H9 (cell line): ENCODE measurements around the gene ATP5MC2. TPM values are rescaled to one million over a fixed set of nuclear protein-coding genes. Genes with fewer than 3 reads are reported as not detected.

Experiments
- DNase-seq: peaks from one replicate; pipeline ENCODE4 v3.0.0-alpha.2; 2017
- H2AFZ ChIP-seq: one replicate; pipeline ENCODE4 v1.6.1; 2013; ENCODE audit warnings: mild to moderate bottlenecking, low read length, control low read depth, moderate library complexity
- H2AK5ac ChIP-seq: 2 replicates; pipeline ENCODE4 v1.6.1; 2013; ENCODE audit warnings: low read length, control low read depth, mixed read lengths; ENCODE audit not compliant: insufficient read length
- H2BK120ac ChIP-seq: one replicate; pipeline ENCODE4 v1.6.1; 2013; ENCODE audit warnings: low read depth, mild to moderate bottlenecking, low read length, control low read depth, inconsistent platforms; ENCODE audit not compliant: poor library complexity, severe bottlenecking
- H2BK12ac ChIP-seq: 2 replicates; pipeline ENCODE4 v1.6.1; 2013; ENCODE audit warnings: low read length, control low read depth, mixed read lengths, low read depth; ENCODE audit not compliant: insufficient read length
- H2BK15ac ChIP-seq: 2 replicates; pipeline ENCODE4 v1.6.1; 2013; ENCODE audit warnings: low read depth, low read length, control low read depth
- H2BK20ac ChIP-seq: one replicate; pipeline ENCODE4 v1.6.1; 2013; ENCODE audit warnings: low read depth, mild to moderate bottlenecking, low read length, control low read depth, inconsistent platforms; ENCODE audit not compliant: poor library complexity, severe bottlenecking
- H2BK5ac ChIP-seq: 2 replicates; pipeline ENCODE4 v1.6.1; 2013; ENCODE audit warnings: low read length, control low read depth, mixed read lengths; ENCODE audit not compliant: insufficient read length
- H3K14ac ChIP-seq: 2 replicates; pipeline ENCODE4 v1.6.1; 2013; ENCODE audit warnings: low read length, control low read depth; ENCODE audit not compliant: insufficient read depth
- H3K18ac ChIP-seq: 2 replicates; pipeline ENCODE4 v1.6.1; 2013; ENCODE audit warnings: low read depth, mild to moderate bottlenecking, mixed read lengths, low read length, control low read depth; ENCODE audit not compliant: insufficient read length
- H3K23ac ChIP-seq: 2 replicates; pipeline ENCODE4 v1.6.1; 2013; ENCODE audit warnings: low read length, control low read depth, mixed read lengths, low read depth; ENCODE audit not compliant: insufficient read length
- H3K23me2 ChIP-seq: 2 replicates; pipeline ENCODE4 v1.6.1; 2013; ENCODE audit warnings: low read depth, mild to moderate bottlenecking, mixed read lengths, low read length, control low read depth; ENCODE audit not compliant: insufficient read length, poor library complexity, severe bottlenecking
- H3K27ac ChIP-seq: 2 replicates; pipeline ENCODE4 v1.5.1; 2013; ENCODE audit warnings: low read length, control low read depth, mixed read lengths, low read depth; ENCODE audit not compliant: insufficient read length
- H3K27me3 ChIP-seq: 2 replicates; pipeline ENCODE4 v1.6.1; 2013; ENCODE audit warnings: low read length, control low read depth, inconsistent platforms; ENCODE audit not compliant: insufficient read depth
- H3K4ac ChIP-seq: 2 replicates; pipeline ENCODE4 v1.6.1; 2013; ENCODE audit warnings: low read depth, mild to moderate bottlenecking, control low read depth, inconsistent platforms, low read length, moderate library complexity
- H3K4me1 ChIP-seq: 2 replicates; pipeline ENCODE4 v1.6.1; 2013; ENCODE audit warnings: low read length, control low read depth, inconsistent platforms; ENCODE audit not compliant: insufficient read depth
- H3K4me2 ChIP-seq: 2 replicates; pipeline ENCODE4 v1.6.1; 2013; ENCODE audit warnings: low read length, control low read depth, mixed read lengths; ENCODE audit not compliant: insufficient read length, insufficient read depth
- H3K56ac ChIP-seq: 2 replicates; pipeline ENCODE4 v1.6.1; 2013; ENCODE audit warnings: low read depth, mild to moderate bottlenecking, mixed read lengths, low read length, control low read depth; ENCODE audit not compliant: insufficient read length
- H3K79me1 ChIP-seq: 2 replicates; pipeline ENCODE4 v1.6.1; 2013; ENCODE audit warnings: low read depth, mild to moderate bottlenecking, moderate library complexity, low read length, control low read depth, inconsistent platforms; ENCODE audit not compliant: insufficient read depth, poor library complexity, severe bottlenecking
- H3K79me2 ChIP-seq: 2 replicates; pipeline ENCODE4 v1.6.1; 2013; ENCODE audit warnings: low read length, control low read depth, inconsistent platforms; ENCODE audit not compliant: insufficient read depth
- H3K9ac ChIP-seq: 2 replicates; pipeline ENCODE4 v1.6.1; 2013; ENCODE audit warnings: low read length, control low read depth, mixed read lengths; ENCODE audit not compliant: insufficient read length; ENCODE audit errors: extremely low read depth
- H3K9me3 ChIP-seq: one replicate; pipeline ENCODE4 v1.6.1; 2013; ENCODE audit warnings: low read depth, low read length, inconsistent platforms; ENCODE audit not compliant: control insufficient read depth
- H3T11ph ChIP-seq: one replicate; pipeline ENCODE4 v1.6.1; 2013; ENCODE audit warnings: mild to moderate bottlenecking, low read length, control low read depth, inconsistent platforms
- H4K20me1 ChIP-seq: one replicate; pipeline ENCODE4 v1.6.1; 2013; ENCODE audit not compliant: control insufficient read depth, insufficient read length, insufficient read depth
- H4K5ac ChIP-seq: 2 replicates; pipeline ENCODE4 v1.6.1; 2013; ENCODE audit warnings: low read depth, mild to moderate bottlenecking, mixed read lengths, low read length, control low read depth; ENCODE audit not compliant: insufficient read length
- H4K8ac ChIP-seq: replicated peaks from 2 replicates; pipeline ENCODE4 v1.6.1; 2013; ENCODE audit warnings: low read length, control low read depth, mixed read lengths, low read depth; ENCODE audit not compliant: insufficient read length
- H4K91ac ChIP-seq: 2 replicates; pipeline ENCODE4 v1.6.1; 2013; ENCODE audit warnings: low read depth, mild to moderate bottlenecking, moderate library complexity, mixed read lengths, low read length, control low read depth; ENCODE audit not compliant: insufficient read length
- H3K27ac Mint-ChIP-seq, 3 experiments: 2 replicates in 2 of 3; 3 replicates in 1 of 3; pipeline ENCODE4 v1.8.0; 2020 to 2021; ENCODE audit warnings: mixed read lengths in 3 of 3, mild to moderate bottlenecking in 1 of 3, moderate library complexity in 1 of 3
- H3K27me3 Mint-ChIP-seq: 2 replicates; pipeline ENCODE4 v1.8.0; 2021; ENCODE audit warnings: low read depth, mild to moderate bottlenecking, moderate library complexity, mixed read lengths
- H3K36me3 Mint-ChIP-seq, 3 experiments: 2 replicates in 2 of 3; 3 replicates in 1 of 3; pipeline ENCODE4 v1.8.0; 2020 to 2021; ENCODE audit warnings: low read depth in 3 of 3, mixed read lengths in 3 of 3; ENCODE audit not compliant: insufficient read depth in 1 of 3
- H3K4me1 Mint-ChIP-seq, 2 experiments: 2 replicates each; pipeline ENCODE4 v1.8.0; 2020; ENCODE audit warnings: mixed read lengths in 2 of 2
- H3K4me3 Mint-ChIP-seq, 2 experiments: 2 replicates in 1 of 2; 3 replicates in 1 of 2; pipeline ENCODE4 v1.8.0; 2020 to 2021; ENCODE audit warnings: mild to moderate bottlenecking in 2 of 2, mixed read lengths in 2 of 2, moderate library complexity in 1 of 2
- H3K9me3 Mint-ChIP-seq, 2 experiments: 2 replicates in 1 of 2; 3 replicates in 1 of 2; pipeline ENCODE4 v1.8.0; 2020; ENCODE audit warnings: mild to moderate bottlenecking in 2 of 2, mixed read lengths in 2 of 2, moderate library complexity in 1 of 2
- total RNA-seq: library from RNA; stranded (reverse); gene quantifications from 2 replicates; pipeline ENCODE4 v1.2.1, GENCODE V29; 2021
- TF ChIP-seq, protein P1 (sequence below): fragments of 200-600 bp; sonication (generic); conservative IDR thresholded peaks from 3 replicates; pipeline ENCODE4 v1.8.0; 2021; ENCODE audit warnings: antibody characterized with exemption, mild to moderate bottlenecking

ATP5MC2 gene
- total RNA-seq, 1 experiment from 2014 or later = 379 TPM

DNA sequence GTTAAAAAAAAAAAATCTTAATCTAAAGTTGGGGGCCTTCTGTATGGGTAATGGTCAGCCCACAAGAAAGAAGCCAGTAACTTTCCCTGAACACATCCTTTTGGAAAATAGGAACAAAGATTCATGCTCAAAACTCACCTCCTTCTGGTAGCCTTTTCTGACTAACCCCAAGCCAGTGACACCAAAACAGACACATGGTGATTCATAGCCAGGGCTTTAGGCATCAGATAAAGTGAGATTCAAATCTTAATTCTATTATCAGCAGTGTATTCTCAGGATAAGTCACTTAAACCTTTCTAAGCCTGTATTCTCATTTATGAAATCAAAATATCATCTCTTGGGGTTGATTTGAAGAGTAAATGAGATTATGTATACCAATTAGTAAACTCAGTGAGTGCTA lies 4.9 kb downstream of the ATP5MC2 start:
- H3K23me2 ChIP-seq = peaks cover 5% of the 10 kb centered on the region
- no peak overlapping the region for H2BK5ac ChIP-seq
- H4K91ac ChIP-seq = no peak overlapping the region
- no peak overlapping the region for H3K4me3 Mint-ChIP-seq
- peaks cover 3% of the 10 kb centered on the region for H3K79me1 ChIP-seq
- no peaks in the 10 kb centered on the region for H3K9me3 ChIP-seq
- no peaks in the 10 kb centered on the region for H3K27me3 ChIP-seq
- H3T11ph ChIP-seq = no peak overlapping the region
- peaks cover 52 to 79% (median 77%) of the 10 kb centered on the region in 3 experiments for H3K36me3 Mint-ChIP-seq
- no peak overlapping the region for H2AFZ ChIP-seq
- no peak overlapping the region for H3K14ac ChIP-seq
- no peaks in the 10 kb centered on the region for H3K79me2 ChIP-seq
- no peak overlapping the region for H3K18ac ChIP-seq
- H4K20me1 ChIP-seq = no peaks in the 10 kb centered on the region
- no peak overlapping the region for H2BK12ac ChIP-seq
- no peak overlapping the region for H3K27ac Mint-ChIP-seq
- H3K4me1 ChIP-seq = peaks cover 2% of the 10 kb centered on the region
- H3K23ac ChIP-seq = no peak overlapping the region
- H3K9ac ChIP-seq = no peak overlapping the region
- H3K56ac ChIP-seq = no peak overlapping the region
- no peak for DNase-seq
- H2BK20ac ChIP-seq = no peak overlapping the region
- H3K4me1 Mint-ChIP-seq = peaks cover 6 to 16% of the 10 kb centered on the region in 2 experiments
- H3K27me3 Mint-ChIP-seq = no peaks in the 10 kb centered on the region
- H2BK15ac ChIP-seq = no peak overlapping the region
- H3K9me3 Mint-ChIP-seq = peaks cover 0 to 4% of the 10 kb centered on the region in 2 experiments; a peak in 1 of 5 replicates
- no peak overlapping the region for H4K5ac ChIP-seq
- no peak overlapping the region for H2AK5ac ChIP-seq
- H2BK120ac ChIP-seq = no peak overlapping the region
- H4K8ac ChIP-seq = no peak overlapping the region
- TF ChIP-seq, protein P1, sequence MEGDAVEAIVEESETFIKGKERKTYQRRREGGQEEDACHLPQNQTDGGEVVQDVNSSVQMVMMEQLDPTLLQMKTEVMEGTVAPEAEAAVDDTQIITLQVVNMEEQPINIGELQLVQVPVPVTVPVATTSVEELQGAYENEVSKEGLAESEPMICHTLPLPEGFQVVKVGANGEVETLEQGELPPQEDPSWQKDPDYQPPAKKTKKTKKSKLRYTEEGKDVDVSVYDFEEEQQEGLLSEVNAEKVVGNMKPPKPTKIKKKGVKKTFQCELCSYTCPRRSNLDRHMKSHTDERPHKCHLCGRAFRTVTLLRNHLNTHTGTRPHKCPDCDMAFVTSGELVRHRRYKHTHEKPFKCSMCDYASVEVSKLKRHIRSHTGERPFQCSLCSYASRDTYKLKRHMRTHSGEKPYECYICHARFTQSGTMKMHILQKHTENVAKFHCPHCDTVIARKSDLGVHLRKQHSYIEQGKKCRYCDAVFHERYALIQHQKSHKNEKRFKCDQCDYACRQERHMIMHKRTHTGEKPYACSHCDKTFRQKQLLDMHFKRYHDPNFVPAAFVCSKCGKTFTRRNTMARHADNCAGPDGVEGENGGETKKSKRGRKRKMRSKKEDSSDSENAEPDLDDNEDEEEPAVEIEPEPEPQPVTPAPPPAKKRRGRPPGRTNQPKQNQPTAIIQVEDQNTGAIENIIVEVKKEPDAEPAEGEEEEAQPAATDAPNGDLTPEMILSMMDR = no peak
- no peak overlapping the region for H3K27ac ChIP-seq
- H3K4me2 ChIP-seq = no peak overlapping the region
- H3K4ac ChIP-seq = no peak overlapping the region
